GM23248 (cell line): ENCODE data around the gene PCA3.

ENCODE experiments used
- EZH2 ChIP-seq: fragments of 200-600 bp; sonication (generic); IDR thresholded peaks from 2 replicates; pipeline ENCODE4 v1.6.1; 2018; ENCODE audit warnings: antibody characterized with exemption, mild to moderate bottlenecking; ENCODE audit not compliant: insufficient read depth, poor library complexity, severe bottlenecking
- EZH2phosphoT487 ChIP-seq: fragments of 200-600 bp; sonication (generic); IDR thresholded peaks from 2 replicates; pipeline ENCODE4 v1.6.1; 2018; ENCODE audit warnings: antibody characterized with exemption, moderate library complexity, mild to moderate bottlenecking, low read depth; ENCODE audit not compliant: insufficient read depth

- TF ChIP-seq EZH2 (no peak), EZH2phosphoT487 (no peak)
Observed at GRCh38 chr9:76803762-76804161, 39.5 kb downstream of the PCA3 start.
